GM12878 (cell line): ENCODE results near the gene ACTL8. TPM values are rescaled to one million over a fixed set of nuclear protein-coding genes. Genes with fewer than 3 reads are reported as not detected.

Experiments used
- KLF5 ChIP-seq: fragments of 450-650 bp; IDR thresholded peaks from 2 replicates; pipeline ENCODE4 v1.6.1; 2014; ENCODE audit warnings: mild to moderate bottlenecking; ENCODE audit not compliant: partially characterized antibody
- MLLT1 ChIP-seq: fragments of 450-650 bp; IDR thresholded peaks from 2 replicates; pipeline ENCODE4 v1.6.1; 2016; ENCODE audit warnings: mild to moderate bottlenecking
- PRDM15 ChIP-seq: fragments of 450-650 bp; formaldehyde crosslinking; IDR thresholded peaks from 2 replicates; pipeline ENCODE4 v1.4.0; 2020; ENCODE audit warnings: mild to moderate bottlenecking, moderate library complexity
- REST ChIP-seq: IDR thresholded peaks from 2 replicates; pipeline ENCODE4 v1.6.1; 2012; ENCODE audit warnings: mild to moderate bottlenecking, low read depth, low read length
- SMAD1 ChIP-seq: fragments of 450-650 bp; IDR thresholded peaks from 2 replicates; pipeline ENCODE4 v1.6.1; 2018; ENCODE audit warnings: mild to moderate bottlenecking, low read depth; ENCODE audit not compliant: partially characterized antibody
- polyA plus RNA-seq, 11 experiments: library from polyadenylated mRNA; depleted of rRNA in 4 of 11; unstranded in 6 of 11; stranded (reverse) in 5 of 11; fragments of >200 nt; fragmentation: Nextera tagmentation in 4 of 11; fragmentation: Illumina TruSeq in 1 of 11; extraction: Ambion mirVana in 4 of 11; extraction: Trizol in 1 of 11; gene quantifications; 1 replicate in 1 of 11; 2 replicates in 10 of 11; pipeline versions ENCODE4 v1.2.1 to v1.2.3, GENCODE V29; 2011 to 2016; ENCODE audit warnings: inconsistent platforms in 2 of 11, missing spikeins in 2 of 11, low read depth in 1 of 11
- total RNA-seq, 4 experiments: library from RNA; depleted of rRNA in 3 of 4; stranded (reverse); fragments of >200 nt in 3 of 4; fragmentation: Illumina TruSeq in 1 of 4; extraction: Trizol in 1 of 4; gene quantifications; 2 replicates each; pipeline versions ENCODE4 v1.2.1 to v1.2.3, GENCODE V29; 2013 to 2021

ACTL8 gene
- total and polyA plus RNA-seq, 10 of the 15 experiments (the other 5 are each of a cell fraction or from before 2014, with no cell fraction given), result 0.05 to 0.27 TPM; not detected in 8

DNA sequence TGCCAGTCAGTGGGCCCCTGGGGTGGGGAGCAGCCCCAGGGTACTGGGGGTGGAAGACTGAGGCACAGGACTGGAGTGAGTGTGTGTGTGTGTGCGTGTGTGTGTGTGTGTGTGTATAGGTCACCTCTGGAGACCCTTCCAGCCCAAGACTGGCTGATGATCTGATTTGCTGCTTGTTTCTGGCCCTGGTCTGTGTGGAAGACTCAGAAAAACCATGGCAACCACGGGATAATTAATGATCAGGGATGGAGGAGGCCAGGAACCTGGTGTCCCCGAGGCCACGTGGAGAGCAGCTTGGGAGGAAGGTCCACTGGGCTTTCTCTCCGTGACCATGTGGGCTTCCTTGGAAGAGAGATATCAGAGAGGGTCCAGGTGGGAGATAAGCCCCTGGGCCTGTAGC lies 4.8 kb upstream of the ACTL8 start (continued):
- TF ChIP-seq REST (no peak), PRDM15 (CRISPR knock-in tag) (no peak), MLLT1 (no peak), KLF5 (no peak), SMAD1 (no peak)
